ENCODE measurements around the gene ARVCF.

- no peak for TF ChIP-seq POLR2A (IDR thresholded peaks at IDR 0.05)
- TF ChIP-seq CTCF (IDR thresholded peaks at IDR 0.05) = no peak
Measured at GRCh38 chr22:20053407-20054033, 36.9 kb upstream of the ARVCF start.
